Body of pancreas (tissue), 4 donors: Measurements from ENCODE around the gene CKM.

Experiments
- CTCF ChIP-seq, 7 experiments: fragments of 450-650 bp in 4 of 7; fragments of 200-600 bp in 3 of 7; sonication (generic) in 3 of 7; IDR thresholded peaks; one replicate each; pipeline ENCODE4 v1.5.1; 2016 to 2019; ENCODE audit warnings: antibody characterized with exemption in 7 of 7
- POLR2A ChIP-seq, 3 donors: fragments of 450-650 bp; IDR thresholded peaks; one replicate each; pipeline ENCODE4 v1.6.1; 2016; ENCODE audit warnings: antibody characterized with exemption in 3 of 3, mild to moderate bottlenecking in 2 of 3

GRCh38 chr19:45355910-45356309 lies 33.2 kb upstream of the CKM start:
- no peak for TF ChIP-seq CTCF (IDR thresholded peaks at IDR 0.05)
- TF ChIP-seq POLR2A (IDR thresholded peaks at IDR 0.05), result no peak
